Hepatocyte (in vitro differentiated cells): ENCODE results near the gene TXNRD1. TPM values are rescaled to one million over a fixed set of nuclear protein-coding genes. Genes with fewer than 3 reads are reported as not detected.
"Not testable (repeated sequence)": the region's sequence is repeated elsewhere in the genome, so short reads cannot be mapped to it uniquely, and the experiment has no call there.

Source experiments
- DNase-seq: peaks from one replicate; pipeline ENCODE4 v3.0.0-alpha.2; 2016; ENCODE audit warnings: low spot score
- H2AFZ ChIP-seq: fragments of 200-600 bp; sonication (generic); 2 replicates; pipeline ENCODE4 v1.6.0; 2016; ENCODE audit warnings: antibody characterized with exemption, mild to moderate bottlenecking
- H3K27ac ChIP-seq: fragments of 200-600 bp; sonication (generic); 2 replicates; pipeline ENCODE4 v1.5.1; 2016; ENCODE audit warnings: mild to moderate bottlenecking
- H3K27me3 ChIP-seq: fragments of 200-600 bp; sonication (generic); 2 replicates; pipeline ENCODE4 v1.6.1; 2016
- H3K36me3 ChIP-seq: fragments of 200-600 bp; sonication (generic); replicated peaks from 2 replicates; pipeline ENCODE4 v1.5.1; 2016; ENCODE audit warnings: low read depth; ENCODE audit not compliant: insufficient read depth
- H3K4me1 ChIP-seq: fragments of 200-600 bp; sonication (generic); 2 replicates; pipeline ENCODE4 v1.5.1; 2016; ENCODE audit warnings: mild to moderate bottlenecking, moderate library complexity; ENCODE audit not compliant: insufficient read depth
- H3K4me2 ChIP-seq: fragments of 200-600 bp; sonication (generic); 2 replicates; pipeline ENCODE4 v1.6.0; 2016
- H3K4me3 ChIP-seq: fragments of 200-600 bp; sonication (generic); 2 replicates; pipeline ENCODE4 v1.5.1; 2016; ENCODE audit warnings: mild to moderate bottlenecking
- H3K79me2 ChIP-seq: fragments of 200-600 bp; sonication (generic); 2 replicates; pipeline ENCODE4 v1.6.0; 2017; ENCODE audit warnings: mild to moderate bottlenecking
- H3K9me2 ChIP-seq: fragments of 200-600 bp; sonication (generic); replicated peaks from 2 replicates; pipeline ENCODE4 v1.6.0; 2017; ENCODE audit warnings: mild to moderate bottlenecking; ENCODE audit not compliant: insufficient read depth
- H3K9me3 ChIP-seq: fragments of 200-600 bp; sonication (generic); 2 replicates; pipeline ENCODE4 v1.5.1; 2016; ENCODE audit warnings: low read depth, mild to moderate bottlenecking
- H4K20me1 ChIP-seq: fragments of 200-600 bp; sonication (generic); 2 replicates; pipeline ENCODE4 v1.6.0; 2016; ENCODE audit warnings: mild to moderate bottlenecking; ENCODE audit not compliant: insufficient read depth, poor library complexity, severe bottlenecking
- CTCF ChIP-seq: fragments of 200-600 bp; sonication (generic); IDR thresholded peaks from 2 replicates; pipeline ENCODE4 v1.5.1; 2016; ENCODE audit warnings: antibody characterized with exemption, mild to moderate bottlenecking; ENCODE audit not compliant: poor library complexity
- EZH2 ChIP-seq: fragments of 200-600 bp; sonication (generic); IDR thresholded peaks from 2 replicates; pipeline ENCODE4 v1.6.1; 2016; ENCODE audit warnings: antibody characterized with exemption, mild to moderate bottlenecking, borderline replicate concordance
- EZH2phosphoT487 ChIP-seq: fragments of 200-600 bp; sonication (generic); IDR thresholded peaks from one replicate; pipeline ENCODE4 v1.6.1; 2018; ENCODE audit warnings: antibody characterized with exemption, mild to moderate bottlenecking, low read depth, moderate library complexity; ENCODE audit not compliant: unreplicated experiment, severe bottlenecking
- WGBS: methylation state at CpG from one replicate; pipeline ENCODE4 v1.1.6; 2016; ENCODE audit warnings: low lambda C conversion rate; ENCODE audit errors: missing lambda C conversion rate; 5-methylcytosine and 5-hydroxymethylcytosine counted together
- polyA plus RNA-seq: library from polyadenylated mRNA; unstranded; fragments of >200 nt; fragmentation: Nextera tagmentation; extraction: Ambion mirVana; gene quantifications from 2 replicates; pipeline ENCODE4 v1.2.1, GENCODE V29; 2016
- total RNA-seq: library from RNA; depleted of rRNA; stranded (reverse); fragments of >200 nt; gene quantifications from 2 replicates; pipeline ENCODE4 v1.2.3, GENCODE V29; 2014

The TXNRD1 gene
- total and polyA plus RNA-seq, 2 experiments from 2014 or later: 49.8 to 113 TPM

- no peak overlapping the region for H2AFZ ChIP-seq
- H3K4me3 ChIP-seq: no peak overlapping the region
- TF ChIP-seq EZH2 (no peak), CTCF (no peak)
- H3K9me3 ChIP-seq: no peaks in the 10 kb centered on the region
- DNase-seq: no peak
- H3K27me3 ChIP-seq: no peaks in the 10 kb centered on the region
- H3K79me2 ChIP-seq: peaks cover 73% of the 10 kb centered on the region
- H3K27ac ChIP-seq: no peak overlapping the region
- 99% methylated on average over 5 of the region's 5 CpGs for WGBS
- no peaks in the 10 kb centered on the region for H3K36me3 ChIP-seq
- peaks cover 24% of the 10 kb centered on the region for H4K20me1 ChIP-seq
- H3K4me2 ChIP-seq: no peak overlapping the region
- no peaks in the 10 kb centered on the region for H3K9me2 ChIP-seq
- peaks cover 15% of the 10 kb centered on the region for H3K4me1 ChIP-seq
Measured at GRCh38 chr12:104290855-104291254, 75.3 kb downstream of the TXNRD1 start.

- WGBS: 78% methylated on average over 5 of the region's 5 CpGs
- DNase-seq: no peak
Measured at GRCh38 chr12:104291867-104292524, 76.4 kb downstream of the TXNRD1 start.

GRCh38 chr12:104292872-104293794 lies 77.6 kb downstream of the TXNRD1 start:
- H3K9me3 ChIP-seq: no peaks in the 10 kb centered on the region
- no peaks in the 10 kb centered on the region for H3K36me3 ChIP-seq
- no peaks in the 10 kb centered on the region for H3K27me3 ChIP-seq
- no peak overlapping the region for H3K4me3 ChIP-seq
- 95% methylated on average over 12 of the region's 12 CpGs for WGBS
- H3K27ac ChIP-seq: no peak overlapping the region
- no peak for DNase-seq
- peaks cover 10% of the 10 kb centered on the region for H3K4me1 ChIP-seq
- no peak overlapping the region for H3K4me2 ChIP-seq
- peaks cover 38% of the 10 kb centered on the region for H4K20me1 ChIP-seq
- H2AFZ ChIP-seq: no peak overlapping the region
- no peaks in the 10 kb centered on the region for H3K9me2 ChIP-seq
- peaks cover 83% of the 10 kb centered on the region for H3K79me2 ChIP-seq
- TF ChIP-seq EZH2phosphoT487 (no peak), EZH2 (no peak), CTCF (no peak)

More at GRCh38 chr12:104291867-104292524, 76.4 kb downstream of the TXNRD1 start:
- Histone ChIP-seq H3K27me3 (no peaks in the 10 kb centered on the region), H4K20me1 (peaks cover 31% of the 10 kb centered on the region), H3K27ac (no peak overlapping the region), H3K79me2 (peaks cover 80% of the 10 kb centered on the region), H3K36me3 (no peaks in the 10 kb centered on the region), H3K4me3 (no peak overlapping the region), H3K9me3 (no peaks in the 10 kb centered on the region), H3K9me2 (no peaks in the 10 kb centered on the region), H3K4me2 (no peak overlapping the region), H3K4me1 (peaks cover 10% of the 10 kb centered on the region), H2AFZ (no peak overlapping the region)
- TF ChIP-seq EZH2: no peak

GRCh38 chr12:104294158-104294859 lies 78.7 kb downstream of the TXNRD1 start:
- WGBS: 80% methylated on average over 15 of the region's 17 CpGs
- DNase-seq: peak; percentile 28
- H3K4me2 ChIP-seq, H2AFZ ChIP-seq, H3K4me3 ChIP-seq, H3K27me3 ChIP-seq, H3K27ac ChIP-seq, H3K4me1 ChIP-seq, H3K9me3 ChIP-seq, H3K36me3 ChIP-seq, H3K9me2 ChIP-seq: not testable (repeated sequence)
- peak; percentile 33 for TF ChIP-seq CTCF
- Histone ChIP-seq H3K79me2 (peaks cover 85% of the 10 kb centered on the region), H4K20me1 (peaks cover 41% of the 10 kb centered on the region)
